ENCODE measurements around the gene BBS7.

DNA sequence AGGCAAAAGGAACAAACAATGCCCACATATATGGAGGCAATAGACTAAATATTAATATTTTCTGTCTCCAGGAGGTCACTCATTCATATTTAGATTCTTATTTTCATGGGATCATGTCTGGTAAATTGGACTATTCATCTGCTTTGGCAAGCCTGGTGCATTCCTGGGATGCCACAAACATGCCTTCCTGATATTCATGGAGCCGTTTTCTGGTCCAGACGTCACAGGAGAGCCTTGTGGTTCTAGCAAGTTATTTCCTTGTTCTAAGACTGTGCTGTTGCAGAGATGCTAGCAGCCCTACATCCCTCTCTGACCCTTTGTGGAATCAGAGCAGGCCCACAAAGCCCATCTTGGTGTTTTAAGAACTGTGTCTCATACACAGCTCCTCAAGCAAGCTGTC lies 85.3 kb downstream of the BBS7 start:
- TF ChIP-seq EZH2 (IDR thresholded peaks at IDR 0.05; ENCODE audit: borderline replicate concordance, low read length) (no peak), CTCF (IDR thresholded peaks at IDR 0.05; ENCODE audit: low read length) (no peak)

Measured in OCI-LY1 (cell line).